Subcutaneous adipose tissue (tissue), 4 donors: ENCODE results near the gene ACYP1. TPM values are rescaled to one million over a fixed set of nuclear protein-coding genes. Genes with fewer than 3 reads are reported as not detected.

Source experiments
- total RNA-seq, 4 donors: library from RNA; depleted of rRNA; stranded (reverse); fragments of >200 nt; gene quantifications; one replicate each; pipeline ENCODE4 v1.1.0, GENCODE V29; 2016
- TF ChIP-seq, protein P1 (sequence below): fragments of 450-650 bp; IDR thresholded peaks from one replicate; pipeline ENCODE4 v1.5.1; 2016; ENCODE audit warnings: low read depth, mild to moderate bottlenecking, control low read depth, antibody characterized with exemption, moderate library complexity

The ACYP1 gene
- 10 to 100 TPM in 3 of 4 donors, 1 to 10 TPM in 1; 8.1 to 14.1 (median 11.5) TPM for total RNA-seq

DNA sequence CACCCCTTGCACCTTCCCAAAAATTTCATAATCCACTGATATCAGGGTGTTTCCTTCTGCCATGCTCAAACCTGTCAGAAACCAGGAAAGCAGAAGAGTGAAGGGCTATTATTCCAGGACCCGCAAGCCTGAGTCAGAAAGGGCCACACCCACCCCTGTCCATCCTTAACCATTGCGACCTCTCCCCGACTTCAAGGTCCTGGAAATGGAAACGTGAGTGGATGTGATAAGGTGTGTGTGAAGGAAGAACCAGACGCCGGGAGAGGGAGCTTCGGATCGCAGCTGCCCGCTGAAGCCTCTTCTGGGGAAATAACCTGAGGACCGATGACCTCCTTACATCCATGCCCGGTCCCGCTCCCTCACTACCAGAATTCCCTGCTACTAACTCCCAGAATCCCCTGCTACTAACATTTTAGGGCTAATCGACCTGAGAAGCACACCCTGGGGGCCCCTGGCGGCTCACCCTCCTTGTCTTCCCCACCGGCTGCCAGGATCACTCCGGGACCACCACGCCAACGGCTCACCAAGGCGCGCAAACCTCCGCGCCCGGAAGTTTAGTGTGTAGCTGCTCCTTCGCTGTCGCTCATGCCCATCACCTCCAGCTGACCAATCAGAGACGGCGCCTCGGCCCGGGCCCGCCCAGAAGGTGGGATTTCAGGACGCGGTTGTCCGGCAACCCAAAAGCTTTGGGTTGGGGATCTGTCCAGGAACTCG, at the start of gene ACYP1:
TSS of gene ACYP1 (minus strand) at position 534 of the 714 bp plus-strand sequence. CDS start at position 63, 471 bp downstream.
- TF ChIP-seq, protein P1, sequence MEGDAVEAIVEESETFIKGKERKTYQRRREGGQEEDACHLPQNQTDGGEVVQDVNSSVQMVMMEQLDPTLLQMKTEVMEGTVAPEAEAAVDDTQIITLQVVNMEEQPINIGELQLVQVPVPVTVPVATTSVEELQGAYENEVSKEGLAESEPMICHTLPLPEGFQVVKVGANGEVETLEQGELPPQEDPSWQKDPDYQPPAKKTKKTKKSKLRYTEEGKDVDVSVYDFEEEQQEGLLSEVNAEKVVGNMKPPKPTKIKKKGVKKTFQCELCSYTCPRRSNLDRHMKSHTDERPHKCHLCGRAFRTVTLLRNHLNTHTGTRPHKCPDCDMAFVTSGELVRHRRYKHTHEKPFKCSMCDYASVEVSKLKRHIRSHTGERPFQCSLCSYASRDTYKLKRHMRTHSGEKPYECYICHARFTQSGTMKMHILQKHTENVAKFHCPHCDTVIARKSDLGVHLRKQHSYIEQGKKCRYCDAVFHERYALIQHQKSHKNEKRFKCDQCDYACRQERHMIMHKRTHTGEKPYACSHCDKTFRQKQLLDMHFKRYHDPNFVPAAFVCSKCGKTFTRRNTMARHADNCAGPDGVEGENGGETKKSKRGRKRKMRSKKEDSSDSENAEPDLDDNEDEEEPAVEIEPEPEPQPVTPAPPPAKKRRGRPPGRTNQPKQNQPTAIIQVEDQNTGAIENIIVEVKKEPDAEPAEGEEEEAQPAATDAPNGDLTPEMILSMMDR = no peak

DNA sequence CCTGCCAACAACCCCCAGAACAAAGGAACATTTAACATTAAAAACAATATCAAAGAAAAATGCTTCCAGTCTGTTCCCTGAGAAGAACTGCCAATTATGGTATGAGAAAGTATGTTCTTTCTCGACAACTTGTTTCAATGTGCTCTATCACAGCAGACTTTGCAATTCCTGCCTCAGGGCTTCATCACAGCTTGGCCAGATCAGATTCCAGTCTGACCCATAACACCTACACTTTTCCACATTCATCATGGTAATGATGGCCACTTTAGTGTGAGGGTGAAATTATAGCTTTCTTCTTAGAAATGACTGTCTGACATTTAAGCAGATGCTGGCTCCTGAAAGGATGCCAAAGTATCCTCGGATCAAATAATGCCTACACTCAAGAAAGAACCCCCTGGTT, 46.1 kb upstream of the ACYP1 start:
- TF ChIP-seq, protein P1 = no peak

DNA sequence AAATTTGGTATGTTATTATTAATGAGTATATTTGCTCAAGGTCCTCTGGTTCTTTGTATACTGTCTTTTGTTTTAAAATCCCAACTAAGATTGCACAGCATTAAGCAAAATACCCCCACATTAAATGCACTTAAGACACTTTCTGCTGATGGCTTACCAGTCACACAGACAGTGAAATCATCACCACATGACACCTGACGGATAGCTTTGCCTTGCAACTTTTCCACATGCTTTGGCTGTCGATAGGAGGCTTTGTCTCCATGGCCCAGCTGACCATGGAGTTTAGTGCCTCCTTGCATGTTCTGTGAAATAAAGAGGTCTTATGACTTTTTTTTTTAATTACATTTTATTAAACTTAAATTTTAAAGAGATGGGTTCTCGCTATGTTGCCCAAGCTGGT, 43.4 kb upstream of the ACYP1 start:
- TF ChIP-seq, protein P1 = no peak

DNA sequence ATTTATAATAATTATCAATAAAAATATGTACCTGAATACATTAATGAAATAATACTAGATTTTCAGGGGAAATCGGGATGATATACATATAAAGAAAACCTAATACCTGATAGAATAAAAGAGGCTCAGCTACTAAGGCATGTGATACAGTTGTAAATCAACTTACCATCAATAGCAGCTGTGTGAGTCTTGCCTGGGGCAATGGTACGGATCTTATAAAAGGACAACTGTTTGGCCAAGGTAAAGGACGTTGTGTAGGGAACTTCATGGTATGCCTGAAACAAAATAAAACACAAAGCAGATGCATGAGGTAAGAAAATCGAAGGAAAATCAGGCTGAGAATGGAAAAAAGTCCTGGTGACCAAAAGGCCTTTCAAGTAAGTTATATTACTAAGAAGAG, 37.7 kb upstream of the ACYP1 start:
- TF ChIP-seq, protein P1 = no peak

DNA sequence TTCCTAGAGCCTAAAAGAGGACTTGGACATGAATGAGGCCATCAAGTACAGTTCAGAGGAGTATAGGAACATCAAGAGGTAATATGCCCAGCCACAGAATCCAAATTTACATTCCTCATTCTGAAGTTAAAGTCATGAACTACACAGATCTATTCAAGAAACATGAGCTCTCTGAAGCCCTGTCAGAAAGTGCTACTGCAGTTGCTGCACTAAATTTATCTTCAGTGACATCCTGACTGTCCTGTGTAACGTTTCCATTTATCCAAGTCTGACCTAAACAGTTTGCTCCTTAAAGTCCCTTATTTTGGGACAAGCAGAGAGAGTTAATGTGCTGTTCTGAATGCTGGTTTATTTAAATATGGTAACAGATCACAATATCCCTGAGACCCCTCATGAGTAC, 34.9 kb upstream of the ACYP1 start:
- TF ChIP-seq, protein P1 = no peak

DNA sequence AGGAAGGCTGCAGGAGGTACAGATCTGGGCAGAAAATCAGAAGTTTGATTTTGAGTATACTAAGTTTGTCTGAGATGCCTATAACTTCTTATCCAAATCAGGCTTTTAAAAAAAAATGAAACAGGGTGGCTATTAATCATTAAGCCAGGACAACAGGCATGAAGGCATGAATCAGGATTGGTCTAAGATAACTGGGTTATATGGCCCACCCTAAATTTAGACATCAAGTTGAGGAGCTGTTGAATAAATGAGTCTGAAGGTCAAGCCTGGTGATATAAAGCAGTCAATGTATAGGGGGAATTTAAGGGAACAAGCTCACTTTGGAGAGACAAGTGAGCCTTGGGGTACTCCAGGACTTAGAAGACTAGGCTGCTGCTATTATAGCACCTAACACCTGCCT, 34.4 kb upstream of the ACYP1 start:
- TF ChIP-seq, protein P1 = no peak

DNA sequence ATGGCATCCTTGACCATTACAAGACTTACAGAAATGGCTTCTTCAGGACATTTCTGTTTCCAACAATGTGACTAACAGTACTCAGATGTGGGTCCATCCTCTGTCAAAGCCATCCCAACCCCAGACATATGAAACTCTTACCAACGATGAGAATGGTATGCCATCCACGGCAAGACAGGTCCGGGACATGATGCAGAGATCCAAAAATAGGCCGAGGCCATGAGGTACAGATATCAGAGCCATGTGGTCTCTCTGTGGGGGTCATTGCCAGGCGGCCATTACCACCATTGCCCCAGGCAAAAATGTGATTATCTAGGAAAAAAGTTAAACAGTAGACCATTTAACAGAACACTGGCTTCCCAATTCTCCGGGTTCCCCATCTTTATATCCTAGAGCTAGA, 33.1 kb upstream of the ACYP1 start:
- TF ChIP-seq, protein P1 = no peak
